Stimulated activated CD4-positive, alpha-beta T cell treated with anti-CD3 and anti-CD28 coated beads, Interleukin-4, amount 100 ng/mL, for 48 hours (primary cell): ENCODE measurements around the gene KCTD1.

Source experiments
- DNase-seq, 2 donors: peaks; one replicate each; pipeline ENCODE4 v3.0.0-alpha.2; 2020; ENCODE audit warnings: low read depth in 2 of 2

KCTD1 gene

DNA sequence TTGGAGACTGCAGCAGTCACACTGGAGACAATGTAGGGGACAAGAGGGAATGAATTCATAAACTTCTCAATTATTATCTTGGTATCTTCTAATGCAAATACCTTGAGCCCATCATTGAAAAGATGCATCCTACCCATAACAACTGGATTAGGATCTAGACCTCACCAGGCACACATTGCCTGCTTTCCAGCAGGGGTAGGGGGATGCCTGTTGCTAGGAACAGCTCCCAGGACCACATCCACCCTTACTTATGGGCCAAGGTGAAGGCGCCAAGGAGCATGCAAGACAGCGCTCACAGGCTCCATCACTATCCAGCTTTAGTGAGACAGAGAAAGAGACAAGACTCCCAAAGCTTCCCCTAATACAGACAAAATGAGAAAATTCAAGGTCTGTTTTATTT, 24.4 kb downstream of the KCTD1 start:
- no peak for DNase-seq

DNA sequence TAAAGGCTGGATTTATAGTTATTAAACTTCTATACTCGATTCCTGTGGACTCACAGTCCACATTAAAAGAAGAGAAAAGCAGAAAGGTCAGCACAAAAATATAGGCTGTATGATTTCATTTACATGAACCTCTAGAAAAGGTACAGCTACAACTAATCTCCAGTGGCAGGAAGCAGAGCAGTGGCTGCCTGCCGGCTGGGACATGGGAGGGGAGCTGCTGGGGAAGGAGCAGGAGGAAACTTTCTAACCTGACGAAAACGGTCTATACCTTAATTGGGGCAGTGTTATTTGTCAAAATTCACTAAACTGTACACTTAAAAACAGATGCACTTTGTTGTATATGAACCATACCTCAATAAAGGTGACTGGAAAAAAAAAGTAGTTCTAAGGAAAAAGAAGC, 26.7 kb downstream of the KCTD1 start:
- no peak for DNase-seq

DNA sequence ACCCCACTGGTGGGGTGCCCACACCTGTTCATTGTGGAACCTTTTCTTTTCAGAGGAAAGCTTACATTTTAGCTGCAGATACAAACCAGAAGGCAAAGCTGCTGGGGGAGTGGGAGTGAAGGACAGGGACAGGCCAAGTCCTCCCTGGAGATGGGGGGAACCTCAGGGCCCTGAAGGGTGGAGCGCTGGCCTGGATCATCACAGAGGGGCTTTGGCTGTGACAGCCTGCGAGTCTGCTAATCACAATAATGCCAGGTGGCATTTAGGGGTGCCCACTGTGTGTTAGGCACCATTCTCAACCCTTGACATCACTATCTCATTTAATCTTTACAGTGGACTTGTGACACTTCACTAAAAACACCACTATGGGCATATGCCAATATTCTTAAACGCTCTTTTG, 27.4 kb downstream of the KCTD1 start:
- DNase-seq = no peak

DNA sequence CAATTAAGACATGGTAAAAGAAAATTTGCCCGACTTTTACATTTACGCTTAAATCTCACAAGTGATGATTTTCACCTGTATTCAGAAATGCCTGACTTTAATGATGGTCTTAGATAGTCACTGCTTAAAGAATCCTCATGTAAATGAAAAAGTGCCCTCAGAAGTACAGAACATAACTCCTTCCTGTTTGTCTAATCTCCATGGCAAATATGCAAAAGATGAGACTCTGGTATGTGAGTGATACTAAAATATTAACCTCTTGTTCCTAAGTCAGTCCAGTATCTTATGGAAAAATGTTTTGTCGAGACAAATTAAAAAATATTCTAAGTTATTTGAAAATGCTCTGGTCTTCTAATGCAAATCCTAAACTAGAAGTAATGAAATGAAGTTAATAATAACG, 29.2 kb downstream of the KCTD1 start:
- no peak for DNase-seq

DNA sequence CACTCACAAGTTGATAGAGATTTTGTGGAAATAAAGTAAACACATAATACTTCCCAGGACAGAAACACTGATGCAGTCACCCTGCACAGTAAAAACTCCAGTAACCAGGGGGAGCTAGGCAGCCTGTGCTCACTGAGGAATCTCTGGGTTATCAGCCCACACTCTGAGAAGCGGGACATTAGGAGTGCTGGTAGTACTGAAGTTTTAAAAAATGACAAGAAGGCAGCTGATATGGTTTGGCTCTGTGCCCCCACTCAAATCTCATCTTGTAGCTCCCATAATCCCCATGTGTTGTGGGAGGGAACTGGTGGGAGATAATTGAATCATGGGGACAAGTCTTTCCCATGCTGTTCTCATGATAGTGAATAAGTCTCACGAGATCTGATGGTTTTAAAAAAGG, 31.4 kb downstream of the KCTD1 start:
- no peak for DNase-seq

DNA sequence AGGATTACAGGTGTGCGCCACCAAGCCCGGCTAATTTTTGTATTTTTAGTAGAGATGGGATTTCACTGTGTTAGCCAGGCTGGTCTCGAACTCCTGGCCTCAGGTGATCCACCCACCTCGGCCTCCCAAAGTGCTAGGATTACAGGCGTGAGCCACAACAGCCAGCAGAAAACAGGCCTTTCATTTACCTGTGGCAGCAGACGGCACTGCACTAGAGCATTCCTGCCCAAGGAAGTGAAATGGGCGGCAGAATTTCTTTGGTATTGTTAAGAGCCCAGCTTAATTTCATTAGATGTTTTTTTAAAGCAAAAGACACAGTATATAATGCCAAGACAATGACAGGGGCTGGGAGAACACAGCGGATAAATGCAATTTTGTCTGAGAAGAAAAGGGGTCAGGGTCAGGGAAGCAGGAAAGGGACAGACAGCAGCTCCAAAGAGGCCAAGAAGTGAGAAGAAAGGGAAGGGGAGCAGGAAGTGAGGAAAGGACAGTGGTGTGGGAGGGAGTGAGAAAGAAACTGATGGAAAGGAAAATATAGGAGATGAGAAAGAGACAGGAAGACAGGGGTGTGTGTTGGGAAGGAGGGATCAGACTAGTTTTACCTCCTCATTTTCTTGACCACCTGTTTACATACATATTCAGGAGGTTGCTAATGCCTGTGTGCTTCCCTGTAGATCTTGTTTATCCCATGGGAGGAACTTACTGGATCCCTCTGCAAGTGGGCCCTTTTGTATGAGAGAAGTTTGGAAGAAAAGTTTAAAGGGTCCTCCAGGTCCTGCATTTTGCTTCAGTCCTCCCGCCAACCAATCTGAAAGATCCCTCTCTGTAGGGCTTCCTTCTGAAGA, 32.5 kb downstream of the KCTD1 start:
- DNase-seq = no peak

DNA sequence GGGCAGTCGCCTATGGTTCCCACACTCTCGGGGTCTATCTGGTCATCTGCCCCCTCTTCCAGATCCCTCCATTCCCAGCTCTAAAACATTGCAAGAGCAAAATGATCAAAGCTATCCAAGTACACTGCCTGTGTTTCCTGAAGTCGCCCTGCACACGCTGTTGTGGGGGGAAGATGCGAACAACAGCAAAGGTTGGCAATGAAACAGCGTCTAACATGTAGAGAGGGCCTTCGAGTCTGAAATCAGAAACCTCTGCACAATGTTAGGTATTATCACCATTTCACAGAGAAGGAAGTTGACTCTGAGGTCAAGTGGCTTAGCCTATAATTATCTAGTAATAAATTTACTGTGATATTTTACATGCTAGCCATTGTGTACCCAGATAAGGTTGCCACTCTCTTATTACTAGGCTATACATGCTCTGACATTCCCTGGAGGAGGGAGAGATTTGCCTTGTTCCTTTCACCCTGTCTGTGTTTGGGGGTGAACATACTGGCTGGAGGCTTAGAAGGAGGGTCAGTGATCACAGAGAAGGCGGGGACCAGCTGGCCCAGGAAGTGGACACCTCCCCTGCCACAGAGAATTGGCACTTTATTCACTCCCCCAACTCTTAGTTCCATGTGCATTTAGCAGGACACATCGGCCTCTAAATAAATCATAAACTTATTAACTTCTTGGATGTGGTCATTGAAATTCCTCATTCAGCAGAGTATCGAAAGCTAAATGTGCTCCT, 36.8 kb downstream of the KCTD1 start:
- DNase-seq = no peak

DNA sequence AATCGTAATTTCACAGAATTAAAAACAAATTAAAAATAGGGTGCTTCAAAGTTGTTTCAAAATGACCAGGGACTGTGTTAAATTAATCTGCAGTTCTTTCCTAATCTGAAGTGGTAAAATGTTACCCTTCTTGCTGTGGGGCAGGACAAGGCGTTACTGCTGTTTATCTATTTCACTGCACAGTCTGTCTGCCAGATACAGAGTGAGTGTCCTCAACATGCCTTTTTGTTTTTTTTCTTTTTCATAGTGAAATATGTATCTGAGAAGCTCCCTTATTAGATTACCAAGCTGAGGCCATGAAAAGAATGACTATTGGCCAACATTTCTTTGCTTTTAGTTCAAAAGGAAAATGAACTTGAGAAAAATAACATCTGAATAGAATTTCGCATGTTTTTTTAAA, 38.0 kb downstream of the KCTD1 start:
- DNase-seq = no peak

DNA sequence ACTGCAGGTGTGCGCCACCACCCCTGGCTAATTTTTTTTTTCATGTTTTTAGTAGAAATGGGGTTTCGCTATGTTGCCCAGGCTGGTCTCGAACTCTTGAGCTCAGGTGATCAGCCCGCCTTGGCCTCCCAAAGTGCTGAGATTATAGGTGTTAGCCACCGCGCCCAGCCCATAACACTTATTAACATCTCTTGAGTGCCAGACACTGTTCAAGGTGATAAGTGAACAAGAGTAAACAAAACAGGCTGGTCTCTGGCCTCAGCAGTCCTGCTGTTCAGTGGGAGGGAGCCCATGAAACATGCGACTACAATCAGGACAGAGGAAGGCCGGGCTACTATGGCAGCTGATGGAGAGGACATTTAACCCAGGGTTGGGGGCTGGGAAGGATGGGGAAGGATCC, 42.3 kb downstream of the KCTD1 start:
- DNase-seq = no peak

DNA sequence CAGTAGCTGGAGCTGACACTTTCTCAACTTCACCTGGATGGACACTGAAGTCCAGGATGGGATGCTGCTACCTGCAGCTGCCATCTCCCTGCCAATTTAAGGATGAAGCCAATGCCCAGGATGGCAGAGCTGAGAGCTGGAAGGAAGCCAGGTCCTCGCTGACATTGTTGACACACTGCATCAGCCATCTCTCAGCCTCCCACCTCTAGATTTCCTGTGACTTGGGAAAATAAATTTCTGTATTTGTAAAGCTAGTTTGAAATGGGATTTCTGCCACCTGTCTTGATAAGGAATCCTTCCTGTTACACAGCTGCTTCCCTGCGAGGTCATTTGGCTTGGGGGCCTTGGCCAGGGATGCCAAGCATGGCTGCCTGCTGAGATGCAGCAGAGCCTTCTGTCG, 43.5 kb downstream of the KCTD1 start:
- no peak for DNase-seq

DNA sequence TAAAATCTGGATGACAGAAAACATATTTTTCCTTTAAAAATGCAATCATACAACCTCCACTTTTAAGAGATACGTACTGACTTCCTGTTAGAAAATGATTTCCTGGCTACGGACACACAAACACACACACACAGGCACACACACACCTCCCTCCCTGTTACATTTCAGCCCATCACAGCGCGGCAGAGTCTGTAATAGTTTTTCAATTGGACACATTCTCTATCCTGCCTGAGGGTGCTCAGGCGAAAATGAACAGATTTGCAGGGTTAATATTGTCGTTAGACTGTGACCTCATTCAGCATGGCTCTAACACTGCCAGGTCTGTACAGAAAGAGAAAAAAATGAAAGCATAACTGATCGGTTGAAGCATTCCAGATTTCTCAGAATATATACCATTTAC, 45.0 kb downstream of the KCTD1 start:
- no peak for DNase-seq

DNA sequence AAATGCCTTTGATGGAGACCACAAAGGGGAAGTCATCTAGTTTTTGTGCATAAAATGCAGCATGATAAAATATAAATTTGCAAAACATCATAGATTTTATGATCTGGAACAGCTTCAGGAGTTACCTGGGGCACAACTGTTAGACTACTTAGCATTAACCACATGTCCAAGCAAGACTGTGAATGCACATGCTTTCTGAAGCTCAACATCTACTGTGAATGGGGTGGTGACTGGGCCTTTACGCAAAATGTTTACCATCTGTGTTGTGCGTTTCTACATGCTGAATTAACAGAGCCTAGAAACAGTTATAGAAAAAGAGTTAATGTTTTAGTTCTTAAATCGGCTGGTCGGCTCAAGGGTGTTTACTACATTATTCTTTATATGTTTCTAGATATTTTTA, 45.5 kb downstream of the KCTD1 start:
- no peak for DNase-seq

DNA sequence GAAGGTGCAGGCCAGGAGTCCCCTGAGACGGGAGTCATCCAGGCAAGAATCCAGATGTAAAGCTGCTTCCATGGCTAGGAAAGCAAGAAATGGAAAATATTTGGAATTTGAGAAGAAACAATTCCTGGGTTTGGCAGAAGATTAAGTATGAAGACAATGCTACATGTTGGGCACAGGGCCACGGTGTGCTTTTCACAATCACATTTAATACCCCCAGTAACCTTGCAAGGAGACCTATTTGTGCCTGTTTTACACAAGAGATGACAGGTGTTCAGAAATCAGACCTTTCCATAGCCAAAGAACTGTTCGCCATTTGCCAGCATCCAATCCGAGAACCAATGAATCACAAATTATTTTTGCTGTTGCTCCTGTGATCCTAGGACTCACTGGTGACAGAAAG, 50.5 kb downstream of the KCTD1 start:
- DNase-seq = no peak

DNA sequence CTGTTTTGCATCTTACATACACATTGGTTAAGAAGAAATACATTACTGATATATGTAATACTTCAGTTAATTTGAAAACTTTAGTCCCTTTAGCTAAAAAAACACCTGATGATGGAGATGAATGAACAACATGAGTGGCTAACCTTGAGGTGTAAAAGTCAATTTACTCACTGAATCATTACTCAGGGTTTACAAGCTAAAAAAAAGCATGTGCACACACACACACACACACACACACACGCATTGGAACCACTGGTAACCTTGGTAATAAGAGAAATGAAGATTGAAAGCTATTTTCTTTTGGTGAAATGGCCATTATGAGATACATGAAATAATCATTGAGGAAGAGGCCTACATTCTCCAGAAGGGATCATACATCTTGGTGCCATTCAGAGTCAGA, 51.8 kb downstream of the KCTD1 start:
- DNase-seq = no peak

DNA sequence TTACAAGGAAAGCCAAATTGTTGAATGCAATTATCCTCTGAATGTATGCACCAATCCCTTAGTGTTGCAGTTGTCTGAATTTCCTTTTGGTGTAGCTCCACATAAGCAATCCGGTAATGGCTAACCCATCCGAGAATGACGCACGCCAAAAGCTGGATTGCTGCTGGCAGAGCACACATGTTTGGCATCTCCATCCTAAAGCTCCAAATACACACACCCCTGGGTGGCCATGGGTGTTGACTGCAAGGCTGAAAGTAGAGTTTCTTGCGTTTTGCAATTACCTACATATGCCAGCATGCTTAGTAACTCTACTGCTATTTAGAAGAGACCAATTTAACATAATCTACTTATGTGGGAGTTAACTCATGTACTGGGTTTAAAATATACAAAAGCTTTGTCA, 53.1 kb downstream of the KCTD1 start:
- DNase-seq = no peak

DNA sequence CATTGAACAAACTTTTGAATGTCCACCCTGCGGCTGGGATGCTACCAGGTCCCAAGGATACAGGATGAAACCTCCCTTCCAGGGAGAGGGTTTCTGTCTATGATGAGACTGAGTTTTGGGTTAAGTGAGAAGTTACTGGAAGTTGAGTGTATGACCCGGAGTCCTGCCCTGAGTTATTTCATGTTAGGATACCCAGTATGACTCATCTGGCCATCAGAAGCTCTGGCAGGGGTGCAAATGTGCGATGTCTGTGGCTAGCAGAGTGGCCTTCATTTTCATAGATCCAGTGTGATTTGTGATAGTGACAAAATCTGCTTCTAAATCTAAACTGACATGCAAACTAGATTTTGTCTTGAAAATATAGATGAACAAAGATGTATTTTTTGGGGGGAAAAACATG, 55.3 kb downstream of the KCTD1 start:
- DNase-seq = no peak

DNA sequence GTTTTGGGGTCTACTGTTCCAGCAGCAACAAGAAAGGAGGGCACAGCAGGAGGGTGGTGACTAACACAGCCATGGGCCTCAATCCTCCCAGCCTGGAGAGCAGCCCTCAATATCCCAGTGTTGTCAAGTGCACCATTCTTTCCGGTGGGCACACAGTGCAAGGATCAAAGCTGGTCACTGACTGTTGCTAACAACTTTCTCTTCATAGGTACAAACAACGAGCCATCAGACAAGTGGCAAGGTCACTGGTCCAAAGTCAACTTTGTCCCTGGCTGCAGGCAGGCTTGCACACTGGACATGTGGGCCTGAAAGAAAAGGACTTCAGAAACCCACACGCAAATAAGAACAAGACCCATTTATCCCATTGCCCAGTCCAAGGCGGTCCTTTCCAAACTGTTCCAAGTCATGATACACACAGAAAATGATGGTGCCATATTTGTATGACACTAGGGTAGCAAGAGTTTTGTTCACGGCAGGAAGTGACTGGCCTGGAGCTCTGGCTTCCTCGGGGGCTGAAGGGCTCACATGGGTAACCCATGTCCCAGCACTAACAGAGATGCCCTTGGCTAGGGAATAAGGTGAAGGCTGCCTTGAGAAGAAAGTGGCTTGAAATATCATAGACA, 57.0 kb downstream of the KCTD1 start:
- DNase-seq = no peak

DNA sequence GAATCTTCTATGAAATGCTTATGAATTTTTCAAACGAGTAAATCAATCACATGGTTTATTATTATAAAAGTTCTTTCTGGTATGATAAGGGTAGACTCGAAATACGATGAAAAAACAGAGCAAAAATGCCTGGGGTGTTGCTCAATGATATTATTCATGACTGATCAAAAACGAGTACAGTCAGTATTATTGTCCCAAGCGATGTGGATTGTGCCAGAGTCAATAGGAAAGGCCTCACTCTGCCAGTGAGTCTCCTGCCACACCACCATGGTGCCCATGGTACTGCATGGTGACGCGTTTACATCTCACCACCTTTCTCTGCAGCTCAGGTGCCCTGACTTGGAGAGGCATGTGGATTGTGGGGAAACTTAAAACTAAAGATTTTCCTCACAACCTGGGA, 58.5 kb downstream of the KCTD1 start:
- no peak for DNase-seq

DNA sequence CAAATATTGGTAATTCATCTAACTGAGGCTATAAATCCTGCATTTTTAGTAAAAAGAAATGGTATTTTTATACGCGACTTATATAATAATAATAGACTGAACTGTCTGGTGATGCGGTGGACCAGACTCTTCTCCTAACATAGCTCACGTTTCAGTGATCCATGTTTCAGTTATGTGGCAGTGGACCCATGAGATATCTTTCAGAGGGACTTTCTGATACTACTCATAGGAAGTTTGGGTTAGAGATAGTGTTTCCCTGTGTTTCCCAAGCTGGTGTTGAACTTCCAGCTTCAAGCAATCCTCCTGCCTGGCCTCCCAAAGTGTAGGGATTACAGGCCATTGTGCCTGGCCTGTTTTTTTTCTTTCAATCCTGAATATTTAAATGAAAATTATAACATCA, 59.2 kb downstream of the KCTD1 start:
- DNase-seq = no peak

DNA sequence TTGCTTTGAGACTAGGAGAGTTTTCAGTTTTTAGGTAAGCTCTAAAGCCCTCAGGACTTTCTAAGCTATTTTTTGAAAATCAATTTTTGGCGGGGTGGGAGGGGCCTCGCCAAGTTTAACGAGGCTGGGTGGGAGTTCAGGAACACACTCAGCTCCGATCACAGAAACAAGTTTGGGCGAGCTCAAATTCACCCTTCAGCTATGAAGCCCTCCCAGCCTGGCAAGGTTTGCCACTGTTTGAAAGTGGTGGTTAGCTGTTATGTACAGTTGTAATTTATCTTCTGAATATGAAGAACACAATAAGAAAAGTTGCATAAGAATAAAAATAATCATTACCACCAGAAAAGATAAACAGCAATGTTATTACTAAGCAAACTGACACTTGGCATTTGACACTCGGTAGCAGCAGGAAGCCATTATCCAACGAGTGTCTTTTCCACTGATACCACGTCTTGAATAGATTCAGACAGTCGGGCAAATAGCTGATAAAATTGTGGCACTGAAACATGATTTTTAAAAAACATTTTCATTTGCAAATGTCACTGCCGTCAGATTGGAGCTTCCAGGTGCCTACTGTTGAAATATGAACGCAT, 59.8 kb downstream of the KCTD1 start:
- no peak for DNase-seq

DNA sequence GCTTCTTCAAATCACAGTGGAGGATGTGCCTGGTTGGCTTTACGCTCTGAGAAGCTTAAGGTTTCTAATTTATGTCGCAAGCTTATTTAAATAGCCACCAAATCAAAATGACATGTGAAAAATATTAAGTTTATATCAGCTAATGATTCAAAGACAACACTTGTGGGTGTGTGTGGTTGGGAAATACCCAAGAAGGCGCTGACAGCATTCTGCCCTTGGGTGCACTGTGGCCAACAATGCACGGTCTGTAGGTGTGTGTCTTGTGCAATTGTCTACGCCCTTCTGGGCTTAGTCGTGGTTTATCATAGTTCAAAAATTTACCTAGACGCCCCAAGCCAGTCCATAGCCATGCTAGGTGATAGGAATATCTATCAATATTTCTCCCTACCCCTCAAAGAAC, 60.9 kb downstream of the KCTD1 start:
- DNase-seq = no peak

DNA sequence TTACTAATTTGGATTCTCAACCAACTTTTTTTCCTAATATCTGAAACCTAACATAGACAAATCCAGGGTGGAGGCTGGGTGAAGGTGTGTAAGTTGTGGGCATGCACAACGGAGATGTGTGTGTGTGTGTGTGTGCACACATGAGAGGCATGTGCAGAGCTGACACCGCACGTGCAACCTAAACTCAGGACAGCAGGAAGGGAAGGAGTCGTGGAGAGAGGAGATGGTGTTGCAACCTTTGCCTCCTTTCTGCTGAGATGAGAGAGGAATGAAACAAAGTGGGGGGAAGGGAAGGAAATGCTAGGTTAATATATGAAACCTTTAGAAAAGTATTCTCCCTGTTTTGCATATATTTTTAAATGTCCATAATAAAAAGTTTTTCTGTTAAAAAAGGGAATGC, 64.7 kb downstream of the KCTD1 start:
- no peak for DNase-seq

DNA sequence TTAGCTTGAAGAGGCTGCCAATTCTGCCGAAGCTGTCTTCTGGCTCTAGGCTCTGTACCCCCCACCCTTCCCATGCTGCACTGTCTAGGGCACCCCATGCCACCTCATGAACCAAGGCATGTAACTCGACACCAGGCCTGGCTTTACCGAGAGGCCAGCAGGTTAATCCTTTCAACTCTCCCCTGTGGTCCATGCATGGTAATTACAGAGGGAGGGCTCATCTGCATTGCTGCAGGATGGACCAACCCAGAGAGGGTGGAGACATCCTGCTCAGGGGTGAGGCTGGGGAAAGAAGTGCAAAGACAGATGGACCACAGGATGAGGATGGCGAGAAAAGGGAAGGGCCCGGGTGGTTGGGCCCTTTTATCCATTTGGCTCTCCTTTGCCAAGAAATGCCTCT, 65.8 kb downstream of the KCTD1 start:
- DNase-seq = no peak
